HG03558 (cell line): ENCODE results near the gene ATN1.
"Not testable (repeated sequence)": the region's sequence is repeated elsewhere in the genome, so short reads cannot be mapped to it uniquely, and the experiment has no call there.

Experiments used
- ATAC-seq: cut with Tn5 transposase; IDR thresholded peaks from one replicate; pipeline ENCODE4 v1.9.1; 2021; ENCODE audit warnings: moderate number of reproducible peaks; ENCODE audit not compliant: unreplicated experiment; ENCODE audit errors: extremely low read depth

ATN1 gene, protein sequence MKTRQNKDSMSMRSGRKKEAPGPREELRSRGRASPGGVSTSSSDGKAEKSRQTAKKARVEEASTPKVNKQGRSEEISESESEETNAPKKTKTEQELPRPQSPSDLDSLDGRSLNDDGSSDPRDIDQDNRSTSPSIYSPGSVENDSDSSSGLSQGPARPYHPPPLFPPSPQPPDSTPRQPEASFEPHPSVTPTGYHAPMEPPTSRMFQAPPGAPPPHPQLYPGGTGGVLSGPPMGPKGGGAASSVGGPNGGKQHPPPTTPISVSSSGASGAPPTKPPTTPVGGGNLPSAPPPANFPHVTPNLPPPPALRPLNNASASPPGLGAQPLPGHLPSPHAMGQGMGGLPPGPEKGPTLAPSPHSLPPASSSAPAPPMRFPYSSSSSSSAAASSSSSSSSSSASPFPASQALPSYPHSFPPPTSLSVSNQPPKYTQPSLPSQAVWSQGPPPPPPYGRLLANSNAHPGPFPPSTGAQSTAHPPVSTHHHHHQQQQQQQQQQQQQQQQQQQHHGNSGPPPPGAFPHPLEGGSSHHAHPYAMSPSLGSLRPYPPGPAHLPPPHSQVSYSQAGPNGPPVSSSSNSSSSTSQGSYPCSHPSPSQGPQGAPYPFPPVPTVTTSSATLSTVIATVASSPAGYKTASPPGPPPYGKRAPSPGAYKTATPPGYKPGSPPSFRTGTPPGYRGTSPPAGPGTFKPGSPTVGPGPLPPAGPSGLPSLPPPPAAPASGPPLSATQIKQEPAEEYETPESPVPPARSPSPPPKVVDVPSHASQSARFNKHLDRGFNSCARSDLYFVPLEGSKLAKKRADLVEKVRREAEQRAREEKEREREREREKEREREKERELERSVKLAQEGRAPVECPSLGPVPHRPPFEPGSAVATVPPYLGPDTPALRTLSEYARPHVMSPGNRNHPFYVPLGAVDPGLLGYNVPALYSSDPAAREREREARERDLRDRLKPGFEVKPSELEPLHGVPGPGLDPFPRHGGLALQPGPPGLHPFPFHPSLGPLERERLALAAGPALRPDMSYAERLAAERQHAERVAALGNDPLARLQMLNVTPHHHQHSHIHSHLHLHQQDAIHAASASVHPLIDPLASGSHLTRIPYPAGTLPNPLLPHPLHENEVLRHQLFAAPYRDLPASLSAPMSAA (N-terminal part only)

DNA sequence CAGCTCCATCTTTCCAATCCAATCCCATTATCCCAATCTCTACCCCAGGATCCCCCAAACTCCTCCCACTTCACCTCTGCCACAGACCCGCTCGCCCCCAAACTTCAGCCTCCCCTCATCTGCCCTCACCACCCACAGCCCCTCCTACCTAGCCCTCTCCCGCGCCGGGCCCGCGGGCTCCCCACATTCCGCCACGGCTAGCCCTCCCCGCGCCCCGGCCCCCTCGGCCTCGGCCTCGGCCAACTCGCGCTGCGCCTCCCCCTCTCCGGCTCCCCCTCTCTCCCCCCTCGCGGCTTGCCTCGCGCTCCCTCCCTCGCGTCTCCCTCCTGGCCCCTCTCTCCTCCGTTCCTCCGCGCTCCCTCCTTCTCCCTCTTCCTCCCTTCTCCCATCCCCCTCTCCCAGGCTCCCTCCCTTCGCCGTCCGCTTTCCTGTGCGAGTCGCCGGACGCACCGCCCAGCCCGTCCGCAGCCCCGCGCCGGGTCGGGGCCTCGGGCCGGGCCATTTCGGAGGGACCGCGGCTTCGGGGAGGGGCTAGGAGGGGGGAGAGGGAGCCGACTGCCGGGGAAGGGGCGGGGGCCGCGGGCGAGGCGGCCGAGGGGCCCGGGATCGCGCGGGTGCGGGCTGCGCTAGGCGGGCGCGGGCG lies at the start of gene ATN1:
ATN1 (plus strand) TSS at position 581 of the 643 bp plus-strand sequence. CDS start 6,043 bp downstream, outside the sequence.
- ATAC-seq = no peak

DNA sequence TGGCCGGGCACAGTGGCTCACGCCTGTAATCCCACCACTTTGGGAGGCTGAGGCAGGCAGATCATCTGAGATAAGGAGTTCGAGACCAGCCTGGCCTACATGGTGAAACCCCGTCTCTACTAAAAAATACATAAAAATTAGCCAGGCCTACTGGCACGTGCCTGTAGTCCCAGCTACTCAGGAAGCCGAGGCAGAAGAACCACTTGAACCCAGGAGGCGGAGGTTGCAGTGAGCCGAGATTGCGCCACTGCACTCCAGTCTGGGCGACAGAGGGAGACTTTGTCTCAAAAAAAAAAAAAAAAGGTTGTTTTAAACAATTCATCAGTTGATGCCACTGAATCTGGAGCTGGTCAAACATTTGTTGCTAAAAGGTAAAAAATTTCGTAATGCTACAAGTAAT lies 47.9 kb upstream of the ATN1 start:
- ATAC-seq = not testable (repeated sequence)

DNA sequence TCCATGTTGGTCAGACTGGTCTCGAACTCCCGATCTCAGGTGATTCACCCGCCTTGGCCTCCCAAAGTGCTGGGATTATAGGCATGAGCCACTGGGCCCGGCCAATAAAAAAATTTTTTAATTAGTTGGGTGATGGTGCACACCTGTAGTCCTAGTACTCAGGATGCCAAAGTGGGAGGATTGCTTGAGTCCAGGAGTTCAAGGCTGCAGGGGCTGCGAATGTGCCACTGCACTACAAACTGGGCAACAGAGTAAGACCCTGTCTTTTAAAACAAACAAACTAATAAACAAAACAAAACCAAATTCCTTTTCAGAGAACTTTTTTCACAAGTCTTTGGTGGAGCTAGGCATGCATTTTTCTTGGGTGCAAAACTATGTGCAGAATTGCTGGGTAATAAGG lies 44.5 kb upstream of the ATN1 start:
- no peak for ATAC-seq

DNA sequence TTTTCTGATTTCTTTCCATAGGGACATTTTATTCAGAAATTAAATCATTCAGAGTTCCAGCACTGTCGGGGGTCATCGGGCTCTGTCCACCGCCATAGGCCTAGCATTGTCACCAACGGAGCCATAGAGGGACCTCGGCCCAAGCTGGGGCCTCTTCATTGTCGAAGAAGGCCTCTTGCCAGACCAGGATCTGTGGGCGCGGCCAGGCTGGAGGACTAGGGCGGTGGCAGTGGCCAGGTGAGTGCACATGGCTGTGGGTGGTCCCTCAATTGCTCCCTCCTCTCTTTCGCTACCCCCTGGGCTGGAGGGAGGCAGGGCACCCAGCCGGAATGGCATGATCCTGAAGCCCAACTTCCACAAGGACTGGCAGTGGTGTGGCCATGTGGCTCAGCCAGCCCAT lies 44.1 kb upstream of the ATN1 start:
- ATAC-seq = no peak

DNA sequence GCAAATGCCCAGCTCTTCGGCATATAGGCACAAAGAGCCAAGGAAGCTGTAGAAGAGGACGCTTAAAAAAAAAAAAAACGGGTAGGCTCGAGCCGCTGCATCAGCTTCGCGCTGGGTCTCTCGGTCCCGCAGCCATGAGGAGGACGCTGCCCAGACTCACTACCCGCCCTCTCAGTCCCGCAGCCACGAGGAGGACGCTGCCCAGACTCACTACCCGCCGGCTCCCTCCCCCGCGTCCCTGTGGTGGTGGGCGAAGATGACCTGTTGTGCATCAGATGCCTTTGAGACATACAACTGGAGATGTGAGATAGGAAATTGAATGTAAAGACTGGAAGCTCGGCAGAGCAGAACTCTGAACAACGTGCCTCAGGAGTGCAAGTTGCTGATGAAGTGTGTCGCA lies 43.2 kb upstream of the ATN1 start:
- ATAC-seq = no peak

DNA sequence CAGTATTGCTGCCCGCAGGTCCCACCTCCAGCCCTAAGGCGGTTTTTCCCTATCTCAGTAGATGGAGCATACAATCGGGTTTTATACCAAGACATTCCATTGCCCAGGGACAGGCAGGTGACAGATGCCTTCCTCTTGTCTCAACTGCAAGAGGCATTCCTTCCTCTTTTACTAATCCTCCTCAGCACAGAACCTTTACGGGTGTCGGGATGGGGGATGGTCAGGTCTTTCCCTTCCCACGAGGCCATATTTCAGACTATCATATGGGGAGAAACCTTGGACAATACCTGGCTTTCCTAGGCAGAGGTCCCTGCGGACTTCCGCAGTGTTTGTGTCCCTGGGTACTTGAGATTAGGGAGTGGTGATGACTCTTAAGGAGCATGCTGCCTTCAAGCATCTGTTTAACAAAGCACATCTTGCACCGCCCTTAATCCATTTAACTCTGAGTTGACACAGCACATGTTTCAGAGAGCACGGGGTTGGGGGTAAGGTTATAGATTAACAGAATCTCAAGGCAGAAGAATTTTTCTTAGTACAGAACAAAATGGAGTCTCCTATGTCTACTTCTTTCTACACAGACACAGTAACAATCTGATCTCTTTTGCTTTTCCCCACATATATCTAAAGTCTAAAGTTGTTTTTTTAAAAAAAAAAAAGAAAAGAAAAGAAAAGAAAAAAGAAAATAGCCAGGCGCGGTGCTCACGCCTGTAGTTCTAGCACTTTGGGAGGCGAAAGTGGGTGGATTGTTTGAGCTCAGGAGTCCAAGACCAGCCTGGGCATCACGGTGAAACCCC lies 41.4 kb upstream of the ATN1 start:
- ATAC-seq = not testable (repeated sequence)

DNA sequence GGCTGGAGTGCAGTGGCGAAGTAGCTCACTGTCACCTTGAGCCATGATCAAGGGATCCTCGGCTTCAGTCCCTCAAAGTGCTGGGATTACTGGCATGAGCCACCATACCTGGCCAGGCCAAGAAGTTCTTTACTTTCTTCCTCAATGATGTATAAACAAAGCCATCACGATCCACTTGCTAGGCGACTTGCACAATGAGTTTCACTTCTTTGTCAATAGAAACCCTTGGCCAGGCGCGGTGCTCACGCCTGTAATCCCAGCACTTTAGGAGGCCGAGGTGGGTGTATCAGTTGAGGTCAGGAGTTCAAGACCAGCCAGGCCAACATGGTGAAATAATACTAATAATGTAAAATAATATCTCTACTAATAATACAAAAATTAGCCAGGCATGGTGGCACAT lies 40.3 kb upstream of the ATN1 start:
- no peak for ATAC-seq

DNA sequence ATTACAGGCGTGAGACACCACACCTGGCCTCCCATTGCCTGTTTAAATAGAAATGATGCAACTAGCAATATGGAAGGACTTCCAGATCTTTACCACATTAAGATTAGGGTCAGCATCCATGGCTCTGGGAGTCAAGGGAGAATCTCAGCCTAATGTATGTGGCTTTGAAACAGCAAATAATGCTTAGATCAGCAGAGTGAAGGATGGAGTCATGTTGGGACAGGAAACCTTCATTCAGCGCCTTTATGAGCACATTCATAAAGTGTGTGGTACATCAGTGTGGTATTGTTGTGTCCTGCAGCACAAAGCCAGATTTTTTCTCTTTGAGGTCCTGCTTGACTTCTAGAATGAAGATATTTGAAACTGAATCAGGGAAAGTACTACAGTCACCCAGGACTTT lies 39.4 kb upstream of the ATN1 start:
- ATAC-seq = no peak

DNA sequence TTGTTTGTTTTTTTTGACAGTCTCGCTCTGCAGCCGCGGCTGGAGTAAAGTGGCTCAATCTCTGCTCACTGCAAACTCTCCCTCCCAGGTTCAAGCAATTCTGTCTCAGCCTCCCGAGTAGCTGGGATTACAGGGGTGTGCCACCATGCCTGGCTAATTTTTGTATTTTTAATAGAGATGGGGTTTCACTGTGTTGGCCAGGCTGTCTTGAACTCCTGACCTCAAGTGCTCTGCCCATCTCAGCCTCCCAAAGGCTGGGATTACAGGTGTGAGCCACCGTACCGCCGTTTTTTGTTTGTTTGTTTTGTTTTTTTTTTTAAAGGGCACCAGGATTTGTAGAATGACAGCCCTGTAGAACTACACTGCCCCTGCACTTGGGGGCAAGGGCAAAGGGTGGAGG lies 39.0 kb upstream of the ATN1 start:
- not testable (repeated sequence) for ATAC-seq

DNA sequence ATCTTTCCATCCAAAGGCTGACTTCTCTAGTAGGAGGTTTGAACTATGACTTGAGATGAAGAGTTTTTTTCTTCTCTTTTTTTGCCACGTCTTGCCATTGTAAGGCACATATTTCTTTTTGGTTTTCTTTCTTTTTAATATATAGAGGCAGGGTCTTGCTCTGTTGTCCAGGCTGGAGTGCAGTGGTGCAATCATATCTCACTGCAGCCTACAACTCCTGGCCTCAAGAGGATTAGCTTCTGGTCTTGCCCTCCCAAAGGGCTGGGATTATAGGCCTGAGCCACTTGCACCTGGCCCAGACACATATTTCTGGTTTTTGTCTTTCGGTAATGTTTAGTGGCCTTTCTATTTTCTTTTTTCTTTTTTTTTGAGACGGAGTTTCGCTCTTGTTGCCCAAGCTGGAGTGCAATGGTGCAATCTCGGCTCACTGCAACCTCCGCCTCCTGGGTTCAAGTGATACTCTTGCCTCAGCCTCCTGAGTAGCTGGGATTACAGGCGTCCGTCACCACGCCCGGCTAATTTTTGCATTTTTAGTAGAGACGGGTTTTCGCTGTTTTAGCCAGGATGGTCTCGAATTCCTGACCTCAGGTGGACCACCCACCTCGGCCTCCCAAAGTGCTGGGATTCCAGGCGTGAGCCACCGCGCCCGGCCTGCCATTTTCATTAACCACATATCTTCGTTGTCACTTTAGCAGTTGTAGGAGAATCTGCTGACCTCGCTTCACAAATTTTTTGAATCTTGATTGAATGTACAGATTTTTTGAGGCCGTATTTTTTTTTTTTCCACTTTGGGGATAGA lies 37.8 kb upstream of the ATN1 start:
- not testable (repeated sequence) for ATAC-seq

DNA sequence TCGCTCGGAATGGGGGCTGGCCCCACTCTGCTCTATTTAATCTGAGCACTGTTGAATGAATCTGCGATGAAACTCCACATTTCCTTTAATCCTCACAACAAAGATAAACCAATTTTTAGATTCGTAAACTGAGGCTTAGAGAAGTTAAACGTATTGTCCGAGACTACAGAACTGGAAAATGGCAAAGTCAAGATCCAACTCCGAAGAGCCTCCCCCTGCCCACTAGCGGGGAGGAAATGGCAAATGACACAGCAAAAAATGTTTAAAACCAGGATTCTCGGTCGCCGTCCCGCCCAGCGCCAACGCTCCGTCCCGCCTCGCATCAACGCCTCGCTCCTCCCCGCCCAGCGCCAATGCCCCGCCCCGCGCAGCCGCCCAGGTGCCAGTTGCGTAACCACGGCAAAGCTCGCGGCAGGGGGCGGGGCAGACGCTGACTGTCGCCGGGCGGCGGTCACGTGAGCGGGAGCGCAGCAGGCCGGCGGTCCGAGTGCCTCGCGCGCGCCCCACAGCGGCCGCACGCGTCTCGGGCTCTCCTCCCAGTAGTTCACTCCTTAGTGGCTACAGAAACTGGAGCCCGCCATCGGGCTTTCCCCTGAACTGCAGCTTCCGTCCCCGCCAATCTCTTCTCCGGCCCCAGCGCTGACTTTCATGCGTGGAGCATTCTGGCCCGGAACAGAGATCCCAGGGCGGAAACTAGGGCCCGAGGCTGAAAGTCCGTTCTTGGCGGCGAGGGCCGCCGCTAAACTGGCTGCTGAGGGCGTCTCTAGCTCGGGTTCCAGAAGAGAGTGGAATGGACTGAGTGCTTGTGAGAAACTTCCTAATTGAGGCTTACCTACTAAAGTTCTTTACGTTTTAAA lies 36.7 kb upstream of the ATN1 start:
- ATAC-seq = peak; percentile 86

DNA sequence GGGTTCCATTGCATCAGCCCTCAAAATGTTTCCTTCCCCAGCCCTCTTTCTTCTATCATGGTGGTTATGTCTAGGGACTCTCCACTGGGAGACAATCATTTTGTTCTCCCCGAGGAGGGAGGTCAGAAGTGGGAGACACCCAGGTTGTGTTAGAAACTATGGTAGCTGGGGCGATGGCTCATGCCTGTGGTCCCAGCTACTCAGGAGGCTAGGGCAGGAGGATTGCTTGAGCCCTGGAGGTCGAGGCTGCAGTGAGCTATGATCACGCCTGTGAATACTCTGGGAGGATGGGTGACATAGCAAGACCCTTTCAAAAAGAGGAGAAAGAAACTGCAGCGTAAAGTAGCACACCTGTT lies 36.1 kb upstream of the ATN1 start:
- ATAC-seq = no peak

DNA sequence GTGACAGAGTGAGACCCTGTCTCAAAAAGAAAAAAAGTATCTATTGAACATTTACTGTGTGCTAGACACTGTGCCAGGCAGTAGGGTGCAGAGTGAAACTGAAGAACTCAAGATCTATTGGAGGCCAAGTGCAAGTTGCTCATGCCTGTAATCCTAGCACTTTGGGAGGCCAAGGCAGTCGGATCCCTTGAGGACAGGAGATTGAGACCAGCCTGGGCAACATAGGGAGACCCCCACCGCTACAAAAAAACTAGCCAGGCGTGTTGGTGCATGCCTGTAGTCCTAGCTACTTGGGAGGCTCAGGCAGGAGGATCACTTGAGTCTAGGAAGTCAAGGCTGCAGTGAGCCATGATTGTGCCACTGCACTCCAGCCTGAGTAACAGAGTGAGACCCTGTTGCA lies 35.1 kb upstream of the ATN1 start:
- not testable (repeated sequence) for ATAC-seq

DNA sequence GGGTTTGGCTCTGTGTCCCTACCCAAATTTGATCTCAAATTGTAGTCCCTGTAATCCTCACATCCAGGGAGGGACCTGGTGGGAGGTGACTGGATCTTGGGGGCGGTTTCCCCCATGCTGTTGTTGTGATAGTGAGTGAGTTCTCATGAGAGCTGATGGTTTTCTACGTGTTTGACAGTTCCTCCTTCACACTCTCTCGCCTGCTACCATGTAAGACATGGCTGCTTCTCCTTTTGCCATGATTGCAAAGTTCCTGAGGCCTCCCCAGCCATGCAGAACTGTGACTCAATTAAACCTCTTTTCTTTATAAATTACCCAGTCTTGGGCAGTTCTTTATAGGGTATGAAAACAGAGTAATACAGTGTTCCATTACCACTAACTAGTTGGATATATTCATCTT lies 33.4 kb upstream of the ATN1 start:
- no peak for ATAC-seq

DNA sequence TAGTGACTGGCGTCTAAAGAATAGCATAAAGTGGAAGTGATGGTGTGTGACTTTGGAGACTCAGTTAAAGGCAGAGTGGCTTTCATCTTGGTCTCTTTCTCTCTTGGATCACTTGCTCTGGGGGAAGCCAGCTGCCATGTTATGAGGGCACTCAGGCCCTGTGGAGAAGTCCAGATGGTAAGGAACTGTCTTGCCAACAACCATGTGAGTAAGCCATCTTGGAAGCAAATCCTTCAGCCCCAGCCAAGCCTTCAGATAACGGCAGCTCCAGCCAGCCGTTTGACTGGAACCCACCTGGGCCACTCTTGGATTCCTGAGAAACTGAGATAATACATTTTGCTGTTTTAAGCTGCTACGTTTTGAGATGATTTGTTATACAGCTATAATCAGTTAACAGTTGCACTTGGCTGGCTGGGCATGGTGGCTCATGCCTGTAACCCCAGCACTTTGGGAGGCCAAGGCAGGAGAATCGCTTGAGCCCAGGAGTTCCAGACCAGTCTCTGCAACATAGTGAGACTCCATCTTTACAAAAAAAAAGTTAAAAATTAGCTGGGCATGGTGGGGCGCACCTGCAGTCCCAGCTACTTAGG lies 30.8 kb upstream of the ATN1 start:
- ATAC-seq = no peak

DNA sequence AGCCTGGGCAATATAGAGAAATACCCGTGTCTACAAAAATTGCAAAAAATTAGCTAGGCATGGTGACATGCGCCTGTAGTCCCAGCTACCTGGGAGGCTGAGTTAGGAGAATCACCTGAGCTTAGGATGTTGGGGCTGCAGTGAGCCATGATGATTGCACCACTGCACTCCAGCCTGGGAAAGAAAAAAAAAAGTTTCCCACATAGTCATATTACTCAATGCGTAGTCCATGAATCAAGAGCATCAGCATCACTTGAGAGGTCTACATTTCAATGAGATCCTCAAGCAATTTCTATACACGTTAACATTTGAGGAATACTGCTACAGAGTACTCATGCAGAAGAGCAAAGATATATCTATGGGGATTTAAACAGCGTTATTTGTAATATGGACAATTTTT lies 28.3 kb upstream of the ATN1 start:
- ATAC-seq = no peak

DNA sequence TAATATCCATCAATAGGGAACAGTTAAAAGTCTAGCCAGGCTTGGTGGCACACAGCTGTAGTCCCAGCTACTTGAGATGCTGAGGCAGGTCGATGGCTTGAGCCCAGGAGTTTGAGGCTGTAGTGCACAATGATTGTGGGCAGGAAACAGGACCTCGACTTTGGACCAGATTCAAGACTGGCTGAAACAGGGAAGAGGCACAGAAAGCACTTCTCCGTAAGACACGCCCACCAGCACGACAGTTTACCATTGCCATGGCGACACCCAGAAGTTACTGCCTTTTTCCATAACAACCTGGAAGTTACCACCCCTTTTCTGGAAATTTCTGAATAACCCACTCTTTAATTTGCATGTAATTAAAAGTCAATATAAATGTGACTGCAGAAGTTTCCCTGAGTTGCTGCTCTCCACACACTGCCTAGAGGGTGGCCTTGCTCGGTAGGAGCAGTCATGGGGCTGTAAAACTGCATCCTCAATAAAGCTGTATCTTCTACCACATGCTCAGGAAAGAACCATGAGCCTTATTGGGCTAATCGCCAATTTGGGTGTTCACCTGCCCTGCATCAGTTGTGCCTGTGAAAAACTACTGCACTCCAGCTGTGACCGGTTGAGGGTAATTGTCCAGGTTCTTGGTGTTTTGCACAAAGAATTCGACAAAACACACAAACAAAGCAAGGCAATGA lies 27.8 kb upstream of the ATN1 start:
- no peak for ATAC-seq
